Mesendoderm (in vitro differentiated cells): Measurements from ENCODE around the gene KRTAP5-1.

Source experiments
- DNase-seq: peaks from one replicate; pipeline ENCODE4 v3.0.0; 2013
- H2AK5ac ChIP-seq: 2 replicates; pipeline ENCODE4 v1.6.1; 2013; ENCODE audit warnings: low read length, inconsistent platforms
- H2BK120ac ChIP-seq: 2 replicates; pipeline ENCODE4 v1.6.1; 2013; ENCODE audit warnings: low read depth, mild to moderate bottlenecking, low read length, moderate library complexity, mixed read lengths
- H2BK15ac ChIP-seq: replicated peaks from 2 replicates; pipeline ENCODE4 v1.6.1; 2013; ENCODE audit warnings: low read depth, mild to moderate bottlenecking, moderate library complexity
- H2BK5ac ChIP-seq: 2 replicates; pipeline ENCODE4 v1.6.1; 2013; ENCODE audit warnings: low read length, inconsistent platforms
- H3K18ac ChIP-seq: 2 replicates; pipeline ENCODE4 v1.6.1; 2013; ENCODE audit warnings: mild to moderate bottlenecking, low read length, mixed read lengths
- H3K23ac ChIP-seq: one replicate; pipeline ENCODE4 v1.6.1; 2013; ENCODE audit warnings: low read length
- H3K27ac ChIP-seq: 2 replicates; pipeline ENCODE4 v1.5.1; 2013; ENCODE audit warnings: low read depth, mild to moderate bottlenecking, inconsistent platforms, low read length, moderate library complexity
- H3K27me3 ChIP-seq: 2 replicates; pipeline ENCODE4 v1.6.1; 2013; ENCODE audit warnings: low read length, control low read depth, mild to moderate bottlenecking, inconsistent platforms; ENCODE audit not compliant: insufficient read depth, poor library complexity
- H3K36me3 ChIP-seq: 2 replicates; pipeline ENCODE4 v1.6.1; 2013; ENCODE audit warnings: low read length, inconsistent platforms; ENCODE audit not compliant: control insufficient read depth, insufficient read depth
- H3K4ac ChIP-seq: one replicate; pipeline ENCODE4 v1.6.1; 2013; ENCODE audit warnings: low read depth, mild to moderate bottlenecking, low read length, moderate library complexity
- H3K4me1 ChIP-seq: 2 replicates; pipeline ENCODE4 v1.6.1; 2013; ENCODE audit warnings: low read depth, low read length, inconsistent platforms; ENCODE audit not compliant: control insufficient read depth
- H3K4me2 ChIP-seq: 2 replicates; pipeline ENCODE4 v1.6.1; 2013; ENCODE audit warnings: low read length
- H3K4me3 ChIP-seq: 2 replicates; pipeline ENCODE4 v1.5.1; 2013; ENCODE audit warnings: mild to moderate bottlenecking, low read length
- H3K56ac ChIP-seq: one replicate; pipeline ENCODE4 v1.6.1; 2013; ENCODE audit warnings: low read length
- H3K79me1 ChIP-seq: 2 replicates; pipeline ENCODE4 v1.6.1; 2013; ENCODE audit warnings: low read length, inconsistent platforms
- H3K79me2 ChIP-seq: 2 replicates; pipeline ENCODE4 v1.6.1; 2013; ENCODE audit warnings: mild to moderate bottlenecking, low read length; ENCODE audit not compliant: control insufficient read depth, insufficient read depth
- H3K9ac ChIP-seq: 2 replicates; pipeline ENCODE4 v1.6.1; 2013; ENCODE audit warnings: low read length, inconsistent platforms
- H4K5ac ChIP-seq: one replicate; pipeline ENCODE4 v1.6.1; 2013; ENCODE audit warnings: low read length
- H4K8ac ChIP-seq: one replicate; pipeline ENCODE4 v1.6.1; 2013; ENCODE audit warnings: low read depth, mild to moderate bottlenecking, control low read depth, low read length, moderate library complexity
- WGBS: extraction: QIAGEN DNeasy Blood & Tissue Kit; methylation state at CpG from one replicate; pipeline ENCODE4 v1.1.7; 2013; ENCODE audit warnings: low lambda C conversion rate, missing lambda C conversion rate; ENCODE audit not compliant: insufficient coverage; ENCODE audit errors: extremely low coverage; 5-methylcytosine and 5-hydroxymethylcytosine counted together

Gene KRTAP5-1

GRCh38 chr11:1570001-1570453 is 15.1 kb downstream of the KRTAP5-1 start:
- no peak overlapping the region for H4K5ac ChIP-seq
- no peak overlapping the region for H3K4ac ChIP-seq
- H2BK15ac ChIP-seq: no peak overlapping the region
- H3K56ac ChIP-seq: no peak overlapping the region
- no peak overlapping the region for H2BK120ac ChIP-seq
- H4K8ac ChIP-seq: no peak overlapping the region
- no peaks in the 10 kb centered on the region for H3K79me2 ChIP-seq
- H3K27me3 ChIP-seq: peaks cover 16% of the 10 kb centered on the region
- no peaks in the 10 kb centered on the region for H3K79me1 ChIP-seq
- H3K27ac ChIP-seq: no peak overlapping the region
- H3K4me3 ChIP-seq: no peak overlapping the region
- H3K9ac ChIP-seq: no peak overlapping the region
- no peak for DNase-seq
- no peaks in the 10 kb centered on the region for H3K36me3 ChIP-seq
- H3K4me1 ChIP-seq: peaks cover 6% of the 10 kb centered on the region
- no peak overlapping the region for H2BK5ac ChIP-seq
- no peak overlapping the region for H3K23ac ChIP-seq
- no peak overlapping the region for H2AK5ac ChIP-seq
- no peak overlapping the region for H3K18ac ChIP-seq
- no CpG with 5 or more reads among the region's 11 CpGs for WGBS
- no peak overlapping the region for H3K4me2 ChIP-seq

GRCh38 chr11:1569251-1569780 is 15.8 kb downstream of the KRTAP5-1 start:
- Histone ChIP-seq H3K4me2 (no peak overlapping the region), H3K36me3 (no peaks in the 10 kb centered on the region), H3K27me3 (peaks cover 16% of the 10 kb centered on the region), H3K4me1 (peaks cover 6% of the 10 kb centered on the region), H2AK5ac (no peak overlapping the region), H4K8ac (no peak overlapping the region), H3K9ac (no peak overlapping the region), H3K4me3 (no peak overlapping the region), H3K18ac (no peak overlapping the region), H2BK120ac (no peak overlapping the region), H3K79me1 (no peaks in the 10 kb centered on the region), H2BK5ac (no peak overlapping the region), H4K5ac (no peak overlapping the region), H3K23ac (no peak overlapping the region), H3K79me2 (no peaks in the 10 kb centered on the region), H3K56ac (no peak overlapping the region), H3K4ac (no peak overlapping the region), H2BK15ac (no peak overlapping the region), H3K27ac (no peak overlapping the region)
- no CpG with 5 or more reads among the region's 14 CpGs for WGBS
- no peak for DNase-seq

GRCh38 chr11:1568441-1568911 is 16.6 kb downstream of the KRTAP5-1 start:
- H3K9ac ChIP-seq: no peak overlapping the region
- H4K5ac ChIP-seq: no peak overlapping the region
- no peak overlapping the region for H3K4me3 ChIP-seq
- H2BK120ac ChIP-seq: no peak overlapping the region
- no peak overlapping the region for H3K27ac ChIP-seq
- no peak overlapping the region for H3K18ac ChIP-seq
- H3K23ac ChIP-seq: no peak overlapping the region
- no peak overlapping the region for H2BK5ac ChIP-seq
- H3K79me2 ChIP-seq: no peaks in the 10 kb centered on the region
- no peak overlapping the region for H4K8ac ChIP-seq
- no peak overlapping the region for H3K4me2 ChIP-seq
- H2AK5ac ChIP-seq: no peak overlapping the region
- DNase-seq: peak; percentile 96
- H3K56ac ChIP-seq: no peak overlapping the region
- H3K79me1 ChIP-seq: no peaks in the 10 kb centered on the region
- peaks cover 7% of the 10 kb centered on the region for H3K27me3 ChIP-seq
- H3K4me1 ChIP-seq: peaks cover 6% of the 10 kb centered on the region
- H3K4ac ChIP-seq: no peak overlapping the region
- WGBS: no CpG with 5 or more reads among the region's 13 CpGs
- no peak overlapping the region for H2BK15ac ChIP-seq
- H3K36me3 ChIP-seq: no peaks in the 10 kb centered on the region

- no peak for DNase-seq
- no peaks in the 10 kb centered on the region for H3K79me2 ChIP-seq
- H4K8ac ChIP-seq: no peak overlapping the region
- no peak overlapping the region for H3K27ac ChIP-seq
- no peak overlapping the region for H3K4me3 ChIP-seq
- no peak overlapping the region for H3K9ac ChIP-seq
- peaks cover 6% of the 10 kb centered on the region for H3K4me1 ChIP-seq
- no peaks in the 10 kb centered on the region for H3K79me1 ChIP-seq
- no peak overlapping the region for H3K23ac ChIP-seq
- no peak overlapping the region for H3K56ac ChIP-seq
- no peak overlapping the region for H2BK15ac ChIP-seq
- H3K27me3 ChIP-seq: no peaks in the 10 kb centered on the region
- H3K18ac ChIP-seq: no peak overlapping the region
- no peak overlapping the region for H4K5ac ChIP-seq
- H3K36me3 ChIP-seq: no peaks in the 10 kb centered on the region
- no peak overlapping the region for H2BK5ac ChIP-seq
- H2BK120ac ChIP-seq: no peak overlapping the region
- H2AK5ac ChIP-seq: no peak overlapping the region
- H3K4ac ChIP-seq: no peak overlapping the region
- no peak overlapping the region for H3K4me2 ChIP-seq
- no CpG with 5 or more reads among the region's 7 CpGs for WGBS
Measured at GRCh38 chr11:1567721-1568100, 17.4 kb downstream of the KRTAP5-1 start.

GRCh38 chr11:1567052-1567720 is 17.9 kb downstream of the KRTAP5-1 start:
- no peak overlapping the region for H3K4ac ChIP-seq
- no peak overlapping the region for H4K8ac ChIP-seq
- no peak overlapping the region for H3K18ac ChIP-seq
- no peaks in the 10 kb centered on the region for H3K79me1 ChIP-seq
- no peak overlapping the region for H2AK5ac ChIP-seq
- H3K79me2 ChIP-seq: no peaks in the 10 kb centered on the region
- no peak overlapping the region for H2BK15ac ChIP-seq
- H3K27me3 ChIP-seq: no peaks in the 10 kb centered on the region
- H3K4me2 ChIP-seq: no peak overlapping the region
- no CpG with 5 or more reads among the region's 13 CpGs for WGBS
- no peak overlapping the region for H3K56ac ChIP-seq
- H2BK5ac ChIP-seq: no peak overlapping the region
- H4K5ac ChIP-seq: no peak overlapping the region
- H3K9ac ChIP-seq: no peak overlapping the region
- H3K27ac ChIP-seq: no peak overlapping the region
- H3K36me3 ChIP-seq: no peaks in the 10 kb centered on the region
- no peak for DNase-seq
- no peak overlapping the region for H3K4me3 ChIP-seq
- peaks cover 6% of the 10 kb centered on the region for H3K4me1 ChIP-seq
- H2BK120ac ChIP-seq: no peak overlapping the region
- no peak overlapping the region for H3K23ac ChIP-seq
